Measurements from ENCODE around the gene GPR150.

The GPR150 gene

GRCh38 chr5:95620030-95620869 lies at the start of gene GPR150:
Gene GPR150, plus strand, starts transcription at chr5:95620087. Its CDS starts 189 bp downstream, at chr5:95620276.
- H3K27ac ChIP-seq: peak within 1 kb of the TSS; percentile 62
- TF ChIP-seq CTCF (conservative IDR thresholded peaks at IDR 0.05): peak; percentile 48

GRCh38 chr5:95572016-95572415 lies 47.9 kb upstream of the GPR150 start:
- no peak for TF ChIP-seq CTCF (conservative IDR thresholded peaks at IDR 0.05)
- no peak overlapping the region for H3K27ac ChIP-seq

GRCh38 chr5:95581576-95581975 lies 38.3 kb upstream of the GPR150 start:
- H3K27ac ChIP-seq: no peak overlapping the region
- no peak for TF ChIP-seq CTCF (conservative IDR thresholded peaks at IDR 0.05)

GRCh38 chr5:95583992-95584391 lies 35.9 kb upstream of the GPR150 start:
- no peak overlapping the region for H3K27ac ChIP-seq
- no peak for TF ChIP-seq CTCF (conservative IDR thresholded peaks at IDR 0.05)

GRCh38 chr5:95590880-95591279 lies 29.0 kb upstream of the GPR150 start:
- no peak for TF ChIP-seq CTCF (conservative IDR thresholded peaks at IDR 0.05)
- no peak overlapping the region for H3K27ac ChIP-seq

- H3K27ac ChIP-seq: no peak overlapping the region
Observed at GRCh38 chr5:95591490-95591901, 28.4 kb upstream of the GPR150 start.

More at GRCh38 chr5:95591490-95591901, 28.4 kb upstream of the GPR150 start:
- no peak for TF ChIP-seq CTCF (conservative IDR thresholded peaks at IDR 0.05)
